Heart right ventricle (tissue), 16 donors: ENCODE data around the gene POLE. TPM values are rescaled to one million over a fixed set of nuclear protein-coding genes. Genes with fewer than 3 reads are reported as not detected.

Experiments used
- ATAC-seq, 8 donors: fragments of 200-7000 bp; cut with Tn5 transposase; one replicate each; pipeline ENCODE4 v1.9.1; 2020; ENCODE audit warnings: mild to moderate bottlenecking in 8 of 8, moderate library complexity in 8 of 8, moderate number of reproducible peaks in 1 of 8
- DNase-seq, 2 donors: peaks; one replicate each; pipeline ENCODE4 v3.0.0-alpha.2; 2020
- H3K27ac ChIP-seq, 10 donors: fragments of 200-600 bp; sonication (generic) in 2 of 10; one replicate each; pipeline versions ENCODE4 v1.5.0 to v1.8.0; 2020 to 2022; ENCODE audit warnings: mild to moderate bottlenecking in 3 of 10
- H3K27me3 ChIP-seq, 7 donors: fragments of 200-600 bp; one replicate each; pipeline ENCODE4 v1.8.0; 2021 to 2022; ENCODE audit warnings: mild to moderate bottlenecking in 2 of 7
- H3K36me3 ChIP-seq, 9 donors: fragments of 200-600 bp; sonication (generic) in 1 of 9; one replicate each; pipeline versions ENCODE4 v1.5.0 to v1.8.0; 2020 to 2022; ENCODE audit warnings: mild to moderate bottlenecking in 2 of 9
- H3K4me1 ChIP-seq, 9 donors: fragments of 200-600 bp; sonication (generic) in 1 of 9; one replicate each; pipeline versions ENCODE4 v1.5.0 to v1.8.0; 2020 to 2022; ENCODE audit warnings: mild to moderate bottlenecking in 4 of 9
- H3K4me3 ChIP-seq, 10 donors: fragments of 200-600 bp; sonication (generic) in 2 of 10; one replicate each; pipeline versions ENCODE4 v1.5.0 to v1.8.0; 2020 to 2022; ENCODE audit warnings: mild to moderate bottlenecking in 7 of 10, moderate library complexity in 2 of 10
- H3K9me3 ChIP-seq, 11 donors: fragments of 200-600 bp in 10 of 11; sonication (generic) in 2 of 11; one replicate each; pipeline versions ENCODE4 v1.5.0 to v1.8.0; 2013 to 2022; ENCODE audit warnings: mild to moderate bottlenecking in 2 of 11, control low read depth in 1 of 11, moderate library complexity in 1 of 11
- WGBS, 2 donors: extraction: QIAGEN DNeasy Blood & Tissue Kit; methylation state at CpG; one replicate each; pipeline ENCODE4 v1.1.7; 2013; ENCODE audit warnings: inconsistent platforms in 1 of 2; 5-methylcytosine and 5-hydroxymethylcytosine counted together
- intact Hi-C, 10 donors: fragments of 100-400 bp; cut with DNase I; formaldehyde crosslinking; loops; one replicate each; pipeline versions ENCODE4 v1.11.1 to v1.14.2; 2022
- microRNA-seq, 2 donors: library from miRNA; unstranded; fragments of <30 nt; microRNA quantifications; one replicate each; pipeline ENCODE4 v1.2.0, GENCODE V29; 2021
- polyA plus RNA-seq, 2 donors: library from polyadenylated mRNA; stranded (reverse); fragments of 200-250 nt; gene quantifications; one replicate each; pipeline ENCODE4 v1.2.3, GENCODE V29; 2013
- total RNA-seq, 10 donors: library from RNA; stranded (reverse); fragmentation: NEBNext Ultra II Directional in 3 of 10; extraction: Animal tissue kit (Norgen Biotek cat#: 25700) in 3 of 10; gene quantifications; one replicate each; pipeline versions ENCODE4 v1.2.1 to v1.2.4, GENCODE V29; 2021 to 2023
- TF ChIP-seq, protein P1 (sequence below), 9 donors: fragments of 200-600 bp; sonication (generic) in 2 of 9; IDR thresholded peaks; one replicate each; pipeline versions ENCODE4 v1.5.0 to v1.8.0; 2021 to 2022; ENCODE audit warnings: antibody characterized with exemption in 9 of 9, mild to moderate bottlenecking in 5 of 9, moderate library complexity in 1 of 9
- donor health status: Arrhythmogenic right ventricular cardiomyopathy.
- donor health status: ischemic (EF 13 %, LVEDD 7.1; RV severe dilation, severe dysfunction).
- donor health status: healthy with polysubstance abuse.
- donor health status: DM: no; HTN: yes; CAD: no.
- donor health status: DM: no; HTN: no; CAD: no.
- donor health status: ischemic (EF 25% LVEDD 6.9; RV normal size, moderate dysfunction).
- donor health status: ischemic (EF 25% LVEDD 5.7; RV mildly dilated, moderate dysfunction).
- donor health status: healthy.
- donor health status: DM: yes; HTN: yes; CAD: no.
- donor health status: Ischemic cardiomyopathy.
- donor health status: ischemic (EF 35%, LVEDD 5.7; RV mildly dilated, moderate dysfunction).
- donor health status: nonischemic (EF 11% LVEDD 7.7; RV severe dilation, severe dysfunction).
- donor health status: DM: yes; HTN: yes; CAD: no.
- donor health status: PGD.
- donor health status: ischemic (EF 29% LVEDD 5.4; RV normal size, mild dysfunction).
- donor health status: nonischemic (EF 23%, LVEDD 6.1; RV moderate dilation, normal function).

Gene POLE
- total and polyA plus RNA-seq, 12 donors: 6.8 to 25.8 (median 9.9) TPM

DNA sequence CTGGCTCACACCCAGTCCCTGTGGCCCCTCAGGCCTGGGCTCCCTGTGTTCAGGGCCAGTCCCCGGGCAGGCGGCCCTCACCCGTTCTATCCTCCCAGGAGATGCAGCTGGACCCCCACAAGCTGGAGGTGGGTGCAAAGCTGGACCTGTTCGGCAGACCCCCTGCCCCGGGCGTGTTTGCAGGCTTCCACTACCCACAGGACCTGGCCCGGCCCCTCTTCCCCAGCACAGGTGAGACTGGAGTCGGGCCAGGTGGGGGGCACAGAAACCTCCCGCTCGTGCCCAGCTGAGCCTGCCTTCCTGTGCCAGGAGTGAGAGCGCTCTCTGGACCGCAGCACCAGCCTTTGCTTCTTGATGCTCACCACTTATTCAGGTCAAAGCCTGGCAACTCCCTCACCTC, 110.4 kb downstream of the POLE start:
- H3K4me3 ChIP-seq: no peak overlapping the region
- no peaks in the 10 kb centered on the region for H3K9me3 ChIP-seq
- peaks cover 4 to 89% (median 15%) of the 10 kb centered on the region in 9 donors for H3K36me3 ChIP-seq
- no peaks in the 10 kb centered on the region for H3K4me1 ChIP-seq
- no peak overlapping the region for H3K27ac ChIP-seq
- intact Hi-C loops: no loop called here
- DNase-seq (no peak), ATAC-seq (no peak)
- TF ChIP-seq, protein P1, sequence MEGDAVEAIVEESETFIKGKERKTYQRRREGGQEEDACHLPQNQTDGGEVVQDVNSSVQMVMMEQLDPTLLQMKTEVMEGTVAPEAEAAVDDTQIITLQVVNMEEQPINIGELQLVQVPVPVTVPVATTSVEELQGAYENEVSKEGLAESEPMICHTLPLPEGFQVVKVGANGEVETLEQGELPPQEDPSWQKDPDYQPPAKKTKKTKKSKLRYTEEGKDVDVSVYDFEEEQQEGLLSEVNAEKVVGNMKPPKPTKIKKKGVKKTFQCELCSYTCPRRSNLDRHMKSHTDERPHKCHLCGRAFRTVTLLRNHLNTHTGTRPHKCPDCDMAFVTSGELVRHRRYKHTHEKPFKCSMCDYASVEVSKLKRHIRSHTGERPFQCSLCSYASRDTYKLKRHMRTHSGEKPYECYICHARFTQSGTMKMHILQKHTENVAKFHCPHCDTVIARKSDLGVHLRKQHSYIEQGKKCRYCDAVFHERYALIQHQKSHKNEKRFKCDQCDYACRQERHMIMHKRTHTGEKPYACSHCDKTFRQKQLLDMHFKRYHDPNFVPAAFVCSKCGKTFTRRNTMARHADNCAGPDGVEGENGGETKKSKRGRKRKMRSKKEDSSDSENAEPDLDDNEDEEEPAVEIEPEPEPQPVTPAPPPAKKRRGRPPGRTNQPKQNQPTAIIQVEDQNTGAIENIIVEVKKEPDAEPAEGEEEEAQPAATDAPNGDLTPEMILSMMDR (IDR thresholded peaks at IDR 0.05): no peak
- WGBS, 2 donors: 95% methylated on average over 12 of the region's 12 CpGs
- H3K27me3 ChIP-seq: no peaks in the 10 kb centered on the region

DNA sequence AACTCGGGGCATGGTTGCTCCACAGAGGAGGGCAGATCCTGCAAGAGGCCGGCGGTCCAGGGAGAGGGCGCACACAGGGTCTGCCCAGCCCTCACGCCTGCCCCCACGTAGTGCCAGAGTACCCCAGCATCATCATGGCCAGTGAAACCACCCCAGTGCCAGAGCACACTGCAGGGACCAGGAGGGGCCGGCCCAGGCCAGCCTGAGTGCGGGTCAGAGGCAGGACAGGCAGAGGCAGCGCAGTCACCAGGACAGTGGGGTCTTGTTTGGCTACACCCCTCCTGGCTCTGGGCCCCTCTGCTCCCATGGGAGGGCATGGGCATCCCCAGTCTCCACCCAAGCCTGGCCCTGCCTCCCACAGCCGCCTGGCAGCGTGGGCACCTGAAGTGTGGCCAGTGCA, 111.5 kb downstream of the POLE start:
- Histone ChIP-seq H3K36me3 (peaks cover 4 to 89% (median 15%) of the 10 kb centered on the region in 9 donors), H3K27me3 (no peaks in the 10 kb centered on the region), H3K4me1 (no peaks in the 10 kb centered on the region), H3K4me3 (no peak overlapping the region), H3K9me3 (no peaks in the 10 kb centered on the region), H3K27ac (no peak overlapping the region)
- TF ChIP-seq, protein P1 (IDR thresholded peaks at IDR 0.05): no peak
- 97 to 99% methylated on average over 11 of the region's 11 CpGs for WGBS, 2 donors
- intact Hi-C loops: no loop called here
- no peak for DNase-seq
- no peak for ATAC-seq

DNA sequence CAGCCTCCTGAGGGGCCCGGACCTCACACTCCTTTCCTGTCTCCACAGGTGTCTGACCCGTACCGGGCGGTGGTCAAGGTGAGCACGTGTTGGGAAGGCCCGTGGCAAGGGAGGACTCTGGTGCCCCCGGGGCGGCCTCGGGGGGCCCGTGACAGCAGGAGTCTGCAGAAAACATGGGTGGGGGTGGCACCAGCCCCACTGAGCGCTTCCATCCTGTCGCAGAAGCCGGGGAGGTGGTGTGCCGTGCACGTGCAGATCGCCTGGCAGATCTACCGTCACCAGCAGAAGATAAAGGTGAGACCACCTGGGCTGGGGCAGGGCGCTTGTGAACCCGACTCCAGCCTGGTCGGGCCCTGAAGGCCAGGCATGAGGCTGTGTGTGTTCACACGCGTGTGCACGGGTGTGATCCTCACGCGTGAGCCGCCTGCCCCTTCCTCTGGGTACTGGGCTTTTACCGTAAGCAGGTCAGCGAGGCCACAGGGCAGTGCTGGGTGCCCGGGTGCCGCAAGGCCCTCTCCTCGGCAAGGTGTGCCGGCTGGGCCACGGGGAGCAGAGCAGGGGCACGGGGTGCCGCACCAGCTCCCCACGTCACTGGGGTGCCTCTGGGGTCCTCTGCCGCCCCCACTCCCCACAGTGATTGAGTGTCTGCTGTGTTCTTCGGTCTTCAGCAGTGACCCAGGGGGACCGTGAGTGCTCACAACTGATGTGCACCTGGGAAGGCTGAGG, 112.7 kb downstream of the POLE start:
- H3K27me3 ChIP-seq: no peaks in the 10 kb centered on the region
- H3K9me3 ChIP-seq: no peaks in the 10 kb centered on the region
- TF ChIP-seq, protein P1 (IDR thresholded peaks at IDR 0.05): no peak
- intact Hi-C loops: no loop called here
- H3K27ac ChIP-seq: no peak overlapping the region
- H3K36me3 ChIP-seq: peaks cover 4 to 85% (median 15%) of the 10 kb centered on the region in 9 donors
- ATAC-seq: no peak
- DNase-seq: no peak
- 96 to 97% methylated on average over 39 of the region's 39 CpGs for WGBS, 2 donors
- no peak overlapping the region for H3K4me3 ChIP-seq
- H3K4me1 ChIP-seq: no peaks in the 10 kb centered on the region

Small RNA genes within 50 kb of the gene (microRNA-seq; reads per million reads assigned to microRNA genes)
- 0 reads per million in 2 donors for gene MIR6763

Other genes with a start within 250 kb of the POLE start
- gene FBRSL1, start 197.2 kb downstream of the POLE start, total RNA-seq: 10 to 100 TPM; 42.3 to 90.6 (median 48.0) TPM
- gene FBRSL1, start 197.2 kb downstream of the POLE start, polyA plus RNA-seq: 10 to 100 TPM; 28.1 to 39.9 TPM
- gene LRCOL1, start 76.8 kb downstream of the POLE start, total RNA-seq: under 1 TPM in 1 of 10 donors, not detected in 9; 0.28 TPM
- gene LRCOL1, start 76.8 kb downstream of the POLE start, polyA plus RNA-seq: under 1 TPM in 1 of 2 donors, not detected in 1; 0.17 TPM
- not detected for gene P2RX2, start 68.6 kb downstream of the POLE start, total RNA-seq
- gene P2RX2, start 68.6 kb downstream of the POLE start, polyA plus RNA-seq: not detected
- 10 to 100 TPM; 29.0 to 75.6 (median 46.7) TPM for gene PXMP2, start 245 bp upstream of the POLE start, total RNA-seq
- 10 to 100 TPM; 17.7 to 62.4 TPM for gene PXMP2, start 245 bp upstream of the POLE start, polyA plus RNA-seq
- gene PGAM5, start 23.5 kb upstream of the POLE start, total RNA-seq: 10 to 100 TPM; 22.7 to 37.6 (median 31.7) TPM
- 10 to 100 TPM; 17.5 to 24.9 TPM for gene PGAM5, start 23.5 kb upstream of the POLE start, polyA plus RNA-seq
- 10 to 100 TPM; 23.5 to 39.4 (median 30.5) TPM for gene ANKLE2, start 74.5 kb upstream of the POLE start, total RNA-seq
- 10 to 100 TPM; 17.4 to 23.1 TPM for gene ANKLE2, start 74.5 kb upstream of the POLE start, polyA plus RNA-seq
- 10 to 100 TPM; 27.7 to 46.1 (median 35.7) TPM for gene GOLGA3, start 141.5 kb upstream of the POLE start, total RNA-seq
- 10 to 100 TPM; 10.8 to 12.4 TPM for gene GOLGA3, start 141.5 kb upstream of the POLE start, polyA plus RNA-seq
- 10 to 100 TPM; 10.2 to 19.5 (median 15.0) TPM for gene CHFR, start 200.3 kb upstream of the POLE start, total RNA-seq
- gene CHFR, start 200.3 kb upstream of the POLE start, polyA plus RNA-seq: 10 to 100 TPM; 14.4 to 27.2 TPM